GM21526 (cell line): ENCODE results near the gene STT3A.

Experiments used
- ATAC-seq: cut with Tn5 transposase; IDR thresholded peaks from one replicate; pipeline ENCODE4 v1.9.1; 2021; ENCODE audit warnings: moderate library complexity; ENCODE audit not compliant: unreplicated experiment, low FRiP score

STT3A gene

GRCh38 chr11:125587480-125587879 lies 5.2 kb upstream of the STT3A start:
- ATAC-seq: no peak

GRCh38 chr11:125588505-125588904 lies 4.1 kb upstream of the STT3A start:
- ATAC-seq: no peak

DNA sequence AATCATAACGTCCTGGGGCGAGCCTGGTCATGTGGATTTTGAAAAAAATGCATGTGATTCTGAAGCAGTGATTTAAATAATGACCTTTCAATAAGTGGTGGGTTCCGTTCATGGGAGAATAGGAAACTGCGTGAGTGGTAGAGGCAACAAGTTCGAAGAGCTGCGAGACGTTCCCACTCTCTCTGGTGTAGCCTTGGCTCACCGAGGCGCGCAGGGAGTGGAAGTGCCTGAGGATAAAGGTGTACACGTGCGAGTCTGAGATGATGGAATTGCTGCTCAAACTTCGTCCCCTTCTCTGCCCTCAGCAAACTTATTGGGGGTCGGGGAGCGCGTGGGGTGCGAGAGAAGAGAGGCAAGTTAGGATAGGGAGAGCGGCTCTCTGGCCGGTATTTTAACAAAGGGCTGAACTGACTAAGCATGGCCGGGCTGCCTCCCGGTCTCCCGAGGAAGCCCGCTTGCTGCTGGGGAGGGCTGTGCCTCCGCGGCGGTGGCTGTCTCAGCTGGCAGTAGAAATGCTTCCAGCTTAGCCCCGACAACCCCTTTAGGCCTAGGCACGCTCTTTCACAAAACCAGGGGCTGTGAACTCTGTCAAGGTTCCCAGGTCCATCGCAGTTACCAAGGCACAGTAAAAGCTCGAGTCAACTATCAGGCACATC lies 875 bp upstream of the STT3A start:
- peak; percentile 20 for ATAC-seq

- no peak for ATAC-seq
These were observed 615 bp downstream of the STT3A start for GRCh38 chr11:125593114-125593820.

GRCh38 chr11:125594958-125595357 lies 2.3 kb downstream of the STT3A start:
- no peak for ATAC-seq

- ATAC-seq: no peak
These were observed 8.0 kb downstream of the STT3A start for GRCh38 chr11:125600663-125601062.

DNA sequence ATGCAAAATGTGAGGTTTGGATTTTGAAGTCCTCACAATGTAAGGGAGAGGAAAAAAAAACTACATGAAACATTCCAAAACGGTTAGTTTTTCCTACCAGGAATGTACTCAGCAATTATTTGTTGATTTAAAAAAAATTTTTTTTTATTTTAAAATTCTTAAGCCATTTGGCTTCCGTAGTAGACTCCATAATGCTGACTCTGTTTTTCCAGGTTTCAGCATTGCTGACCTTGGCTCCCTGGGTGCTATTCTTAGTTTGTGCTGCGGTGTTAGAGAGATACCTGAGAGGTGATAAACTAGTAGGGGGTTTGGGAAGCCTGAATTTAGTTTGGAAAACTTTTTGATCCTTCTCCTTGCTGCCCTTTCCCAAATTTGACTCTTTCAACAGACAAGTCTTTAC lies 10.6 kb downstream of the STT3A start:
- ATAC-seq: no peak

DNA sequence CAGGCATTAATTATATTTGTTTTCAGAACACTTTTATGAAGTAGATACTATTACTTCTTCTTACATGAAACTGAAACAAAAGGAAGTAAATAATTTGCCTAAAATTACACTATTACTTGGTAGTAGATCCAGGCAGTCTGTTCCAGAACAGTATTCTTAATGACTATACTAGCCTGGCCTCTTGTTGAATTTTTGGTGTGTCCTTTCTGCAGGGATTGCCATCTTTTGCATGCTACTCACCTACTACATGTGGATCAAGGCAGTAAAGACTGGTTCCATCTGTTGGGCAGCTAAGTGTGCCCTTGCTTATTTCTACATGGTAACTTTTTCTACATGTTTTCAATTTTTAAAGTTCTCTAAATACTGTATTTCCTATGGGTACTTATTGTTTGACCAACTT lies 12.8 kb downstream of the STT3A start:
- no peak for ATAC-seq

GRCh38 chr11:125609545-125609944 lies 16.9 kb downstream of the STT3A start:
- ATAC-seq: no peak

DNA sequence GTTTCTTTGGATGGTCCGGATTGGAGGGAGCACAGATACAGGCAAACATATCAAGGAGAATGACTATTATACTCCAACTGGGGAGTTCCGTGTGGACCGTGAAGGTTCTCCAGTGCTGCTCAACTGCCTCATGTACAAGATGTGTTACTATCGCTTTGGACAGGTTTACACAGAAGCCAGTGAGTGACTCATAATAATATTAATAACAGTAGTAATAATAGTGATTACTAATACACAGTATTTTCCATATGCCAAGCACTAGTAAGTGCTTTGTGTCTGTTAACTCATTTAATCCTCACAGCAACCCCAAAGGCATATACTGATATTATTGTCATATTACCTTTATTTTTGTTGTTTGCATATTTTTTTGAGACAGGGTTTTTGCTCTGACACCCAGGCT lies 25.7 kb downstream of the STT3A start:
- no peak for ATAC-seq

DNA sequence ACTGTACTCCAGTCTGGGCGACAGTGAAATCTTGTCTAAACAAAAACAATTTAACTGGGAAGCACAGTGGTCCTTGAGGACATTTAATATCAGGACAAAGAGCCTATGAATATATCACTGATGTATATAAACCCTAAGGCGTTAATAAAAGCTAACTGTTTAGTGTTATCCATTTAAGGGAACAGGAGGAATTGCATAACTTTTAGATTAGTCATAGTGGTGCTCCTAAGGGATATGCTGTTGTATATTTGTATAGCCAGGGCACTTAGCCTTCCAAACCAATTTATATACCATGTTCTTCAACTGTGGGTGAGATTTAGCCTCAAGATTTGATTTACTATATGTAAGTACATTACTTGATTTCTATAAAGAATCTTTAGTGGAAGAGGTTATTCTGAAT lies 29.3 kb downstream of the STT3A start:
- no peak for ATAC-seq

- no peak for ATAC-seq
These were observed 30.4 kb downstream of the STT3A start for GRCh38 chr11:125623064-125623463.

- no peak for ATAC-seq
These were observed 32.1 kb downstream of the STT3A start, which contains the start of gene CHEK1 for GRCh38 chr11:125624756-125625213. TSS of gene CHEK1 (plus strand) at chr11:125625163. CDS start at chr11:125626769, 1,606 bp downstream.

- ATAC-seq: no peak
These were observed 32.6 kb downstream of the STT3A start for GRCh38 chr11:125625225-125625629.

- peak; percentile 85 for ATAC-seq
These were observed 33.1 kb downstream of the STT3A start for GRCh38 chr11:125625630-125626287.

DNA sequence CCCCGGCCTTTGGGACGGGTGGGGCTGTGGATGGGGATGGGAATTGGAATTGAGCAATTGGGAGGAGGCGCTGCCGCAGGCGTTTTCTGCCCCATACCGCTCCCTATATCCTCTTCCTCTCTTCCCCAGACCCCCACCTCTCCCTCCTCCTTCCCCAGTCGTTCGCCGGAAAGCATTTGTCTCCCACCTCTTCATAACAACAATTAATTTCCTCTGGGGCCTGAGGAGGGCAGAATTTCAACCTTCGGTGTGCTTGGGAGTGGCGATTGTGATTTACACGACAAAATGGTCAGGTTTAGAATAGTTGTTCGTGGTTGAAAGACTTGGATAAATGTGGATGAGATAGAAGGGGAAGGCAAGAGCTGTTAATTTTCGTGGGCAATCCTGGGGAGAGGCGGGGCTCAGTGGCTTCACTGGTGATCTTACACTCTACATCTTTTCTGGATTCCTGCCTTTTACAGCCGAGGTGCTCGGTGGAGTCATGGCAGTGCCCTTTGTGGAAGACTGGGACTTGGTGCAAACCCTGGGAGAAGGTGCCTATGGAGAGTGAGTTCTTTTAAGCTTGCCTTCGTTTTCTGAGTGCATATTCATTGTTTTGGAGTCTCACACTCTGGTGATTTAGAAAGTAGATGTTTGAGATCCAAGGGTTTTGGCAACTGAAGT lies 33.8 kb downstream of the STT3A start:
- ATAC-seq: peak; percentile 42

- ATAC-seq: no peak
These were observed 34.7 kb downstream of the STT3A start for GRCh38 chr11:125627236-125627910.

- no peak for ATAC-seq
These were observed 45.2 kb downstream of the STT3A start for GRCh38 chr11:125637840-125638239.

DNA sequence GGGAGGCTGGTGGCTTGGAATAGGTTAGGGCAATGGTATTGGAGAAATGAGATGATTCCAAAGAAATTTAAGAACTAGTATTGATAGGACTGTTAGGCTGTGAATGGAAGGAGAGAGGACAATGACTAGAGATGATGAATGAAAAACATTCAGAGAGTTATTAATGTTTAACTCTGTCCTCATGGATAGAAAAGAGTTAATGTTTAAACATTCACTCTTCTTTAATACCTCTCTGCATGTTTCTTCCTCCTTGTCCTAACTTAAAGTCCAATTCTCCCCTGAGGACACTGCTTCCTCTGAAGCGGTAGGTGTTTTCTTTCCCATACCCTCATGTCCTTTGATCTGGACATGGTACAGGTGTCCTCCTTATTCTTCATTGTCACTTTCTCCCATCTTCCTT lies 45.7 kb downstream of the STT3A start:
- ATAC-seq: no peak

DNA sequence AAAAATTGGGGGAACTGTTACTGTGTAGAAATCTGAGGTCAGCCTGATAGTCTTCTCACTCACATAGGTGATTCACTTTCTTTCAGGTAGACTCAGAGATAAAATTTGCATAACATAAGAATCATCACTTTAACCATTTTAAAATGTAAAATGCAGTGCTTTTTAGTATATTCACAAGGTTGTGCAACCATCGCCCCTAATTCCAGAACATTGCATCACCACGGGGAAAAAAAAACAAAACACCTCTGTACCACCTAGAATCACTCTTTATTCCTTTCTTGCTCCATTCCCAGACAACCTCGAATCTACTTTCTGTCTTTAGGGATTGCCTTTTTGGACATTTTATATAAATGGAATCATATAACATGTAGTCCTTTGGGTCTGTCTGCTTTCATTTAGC lies 53.2 kb downstream of the STT3A start:
- no peak for ATAC-seq
